MM.1S (cell line): ENCODE measurements around the gene KHDRBS2.

Experiments
- EZH2 ChIP-seq: fragments of 300-600 bp; sonication (generic); optimal IDR thresholded peaks from 2 replicates; pipeline ENCODE3; 2017; ENCODE audit warnings: low read depth, mild to moderate bottlenecking, antibody characterized with exemption, low read length, mixed read lengths
- EZH2phosphoT487 ChIP-seq: fragments of 300-600 bp; sonication (generic); IDR thresholded peaks from 2 replicates; pipeline ENCODE4 v1.6.1; 2018; ENCODE audit warnings: antibody characterized with exemption, low read length
- TF ChIP-seq, protein P1 (sequence below): fragments of 300-600 bp; sonication (generic); IDR thresholded peaks from 2 replicates; pipeline ENCODE4 v1.5.1; 2016; ENCODE audit warnings: antibody characterized with exemption, low read length, mixed read lengths

DNA sequence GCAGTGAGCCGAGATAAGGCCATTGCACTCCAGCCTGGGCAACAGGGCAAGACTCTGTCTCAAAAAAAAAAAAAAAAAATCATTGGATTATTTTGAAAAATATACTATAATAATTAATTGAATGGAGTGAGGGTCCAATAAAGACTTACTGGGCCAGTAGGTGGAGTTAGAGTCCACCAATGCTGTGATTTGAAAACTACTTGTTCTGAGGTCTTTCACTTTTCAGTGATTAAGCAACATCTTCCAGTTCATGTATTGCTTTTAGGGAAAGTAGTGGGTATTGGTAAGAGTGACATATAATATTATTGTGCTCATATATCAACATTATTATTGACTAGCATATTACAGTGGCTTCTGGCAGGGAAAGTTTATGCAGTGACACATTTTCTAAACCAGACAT lies 530.3 kb downstream of the KHDRBS2 start:
- TF ChIP-seq, protein P1, sequence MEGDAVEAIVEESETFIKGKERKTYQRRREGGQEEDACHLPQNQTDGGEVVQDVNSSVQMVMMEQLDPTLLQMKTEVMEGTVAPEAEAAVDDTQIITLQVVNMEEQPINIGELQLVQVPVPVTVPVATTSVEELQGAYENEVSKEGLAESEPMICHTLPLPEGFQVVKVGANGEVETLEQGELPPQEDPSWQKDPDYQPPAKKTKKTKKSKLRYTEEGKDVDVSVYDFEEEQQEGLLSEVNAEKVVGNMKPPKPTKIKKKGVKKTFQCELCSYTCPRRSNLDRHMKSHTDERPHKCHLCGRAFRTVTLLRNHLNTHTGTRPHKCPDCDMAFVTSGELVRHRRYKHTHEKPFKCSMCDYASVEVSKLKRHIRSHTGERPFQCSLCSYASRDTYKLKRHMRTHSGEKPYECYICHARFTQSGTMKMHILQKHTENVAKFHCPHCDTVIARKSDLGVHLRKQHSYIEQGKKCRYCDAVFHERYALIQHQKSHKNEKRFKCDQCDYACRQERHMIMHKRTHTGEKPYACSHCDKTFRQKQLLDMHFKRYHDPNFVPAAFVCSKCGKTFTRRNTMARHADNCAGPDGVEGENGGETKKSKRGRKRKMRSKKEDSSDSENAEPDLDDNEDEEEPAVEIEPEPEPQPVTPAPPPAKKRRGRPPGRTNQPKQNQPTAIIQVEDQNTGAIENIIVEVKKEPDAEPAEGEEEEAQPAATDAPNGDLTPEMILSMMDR, result no peak
- no peak for TF ChIP-seq EZH2phosphoT487
- TF ChIP-seq EZH2, result no peak
